GM19324 (cell line): ENCODE results near the gene ZDHHC19.
"Not testable (repeated sequence)": the region's sequence is repeated elsewhere in the genome, so short reads cannot be mapped to it uniquely, and the experiment has no call there.

Experiments
- ATAC-seq: cut with Tn5 transposase; IDR thresholded peaks from one replicate; pipeline ENCODE4 v1.9.1; 2021; ENCODE audit warnings: mild to moderate bottlenecking, moderate library complexity; ENCODE audit not compliant: unreplicated experiment, low FRiP score

The ZDHHC19 gene, protein sequence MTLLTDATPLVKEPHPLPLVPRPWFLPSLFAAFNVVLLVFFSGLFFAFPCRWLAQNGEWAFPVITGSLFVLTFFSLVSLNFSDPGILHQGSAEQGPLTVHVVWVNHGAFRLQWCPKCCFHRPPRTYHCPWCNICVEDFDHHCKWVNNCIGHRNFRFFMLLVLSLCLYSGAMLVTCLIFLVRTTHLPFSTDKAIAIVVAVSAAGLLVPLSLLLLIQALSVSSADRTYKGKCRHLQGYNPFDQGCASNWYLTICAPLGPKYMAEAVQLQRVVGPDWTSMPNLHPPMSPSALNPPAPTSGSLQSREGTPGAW

DNA sequence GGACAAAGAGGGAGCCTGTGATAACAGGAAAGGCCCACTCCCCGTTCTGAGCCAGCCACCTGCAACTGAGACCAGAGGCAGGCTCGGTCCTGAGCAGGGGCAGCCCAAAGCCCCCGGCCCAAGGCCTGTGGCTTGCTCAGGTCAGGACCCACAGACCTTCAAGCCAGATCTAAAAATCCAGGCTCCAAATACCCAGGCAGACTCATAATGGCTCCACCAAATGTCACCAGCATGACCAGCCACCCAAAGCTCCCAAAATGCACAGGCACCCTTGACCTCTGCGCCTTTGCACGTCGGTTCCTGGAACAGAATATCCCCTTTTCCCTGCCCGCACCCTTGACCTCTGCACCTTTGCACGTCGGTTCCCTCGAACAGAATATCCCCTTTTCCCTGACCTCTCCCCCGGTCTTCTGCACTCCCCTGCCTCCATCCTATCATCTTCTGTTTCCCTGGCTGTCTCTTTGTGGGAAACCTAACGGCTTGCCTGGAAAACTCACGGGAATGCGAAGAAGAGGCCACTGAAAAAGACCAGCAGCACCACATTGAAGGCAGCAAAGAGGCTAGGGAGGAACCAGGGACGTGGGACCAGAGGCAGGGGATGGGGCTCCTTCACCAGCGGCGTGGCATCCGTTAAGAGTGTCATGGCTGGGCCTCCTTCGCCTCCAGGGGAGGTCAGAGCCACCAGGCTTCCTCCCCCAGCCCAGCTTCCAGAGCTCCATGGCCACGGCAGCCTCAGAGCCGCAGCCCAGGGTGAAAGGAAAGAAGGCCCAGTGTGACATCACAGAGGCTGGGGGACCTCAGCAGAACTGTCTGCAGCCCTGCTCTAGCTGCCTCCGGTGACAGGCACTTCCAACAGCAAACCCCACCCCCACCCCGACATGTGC is at the start of gene ZDHHC19:
TSS of gene ZDHHC19 (minus strand) at position 728 of the 884 bp plus-strand sequence. CDS start at position 643, 85 bp downstream.
- no peak for ATAC-seq

DNA sequence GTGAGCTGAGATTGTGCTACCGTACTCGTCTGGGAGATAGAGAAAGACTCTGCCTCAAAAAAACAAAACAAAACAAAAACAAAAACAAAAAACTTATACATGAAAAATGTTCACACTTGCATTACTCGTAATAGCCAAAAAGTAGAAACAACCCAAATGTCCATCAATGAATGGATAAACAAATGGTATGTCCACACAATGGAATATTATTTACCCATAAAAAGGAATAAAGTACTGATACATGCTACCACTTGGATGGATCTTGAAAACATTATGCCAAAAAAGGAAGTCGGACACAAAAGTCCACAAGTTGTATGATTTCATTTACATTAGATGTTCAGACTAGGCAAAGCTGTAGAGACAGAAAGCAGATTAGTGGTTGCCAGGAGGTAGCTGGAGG is 49.6 kb upstream of the ZDHHC19 start:
- ATAC-seq = no peak

DNA sequence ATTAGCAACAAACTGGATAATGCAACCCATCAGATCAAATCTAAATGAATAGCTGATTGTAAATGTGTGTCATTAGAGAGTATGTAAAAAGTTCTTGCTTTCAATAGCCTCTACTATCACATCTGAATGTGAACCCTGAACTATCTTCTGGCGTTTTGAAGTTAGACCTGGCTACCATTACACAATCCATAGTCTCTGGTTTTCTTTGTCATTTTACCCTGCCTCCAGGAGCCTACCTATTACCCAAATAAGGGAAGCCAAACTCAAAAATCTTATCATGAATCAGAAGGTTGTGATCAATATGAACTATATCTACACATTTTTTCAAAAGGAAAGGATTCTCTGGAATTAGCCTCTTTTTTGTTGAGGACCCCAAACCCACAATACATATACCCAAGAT is 44.6 kb upstream of the ZDHHC19 start:
- ATAC-seq = no peak

DNA sequence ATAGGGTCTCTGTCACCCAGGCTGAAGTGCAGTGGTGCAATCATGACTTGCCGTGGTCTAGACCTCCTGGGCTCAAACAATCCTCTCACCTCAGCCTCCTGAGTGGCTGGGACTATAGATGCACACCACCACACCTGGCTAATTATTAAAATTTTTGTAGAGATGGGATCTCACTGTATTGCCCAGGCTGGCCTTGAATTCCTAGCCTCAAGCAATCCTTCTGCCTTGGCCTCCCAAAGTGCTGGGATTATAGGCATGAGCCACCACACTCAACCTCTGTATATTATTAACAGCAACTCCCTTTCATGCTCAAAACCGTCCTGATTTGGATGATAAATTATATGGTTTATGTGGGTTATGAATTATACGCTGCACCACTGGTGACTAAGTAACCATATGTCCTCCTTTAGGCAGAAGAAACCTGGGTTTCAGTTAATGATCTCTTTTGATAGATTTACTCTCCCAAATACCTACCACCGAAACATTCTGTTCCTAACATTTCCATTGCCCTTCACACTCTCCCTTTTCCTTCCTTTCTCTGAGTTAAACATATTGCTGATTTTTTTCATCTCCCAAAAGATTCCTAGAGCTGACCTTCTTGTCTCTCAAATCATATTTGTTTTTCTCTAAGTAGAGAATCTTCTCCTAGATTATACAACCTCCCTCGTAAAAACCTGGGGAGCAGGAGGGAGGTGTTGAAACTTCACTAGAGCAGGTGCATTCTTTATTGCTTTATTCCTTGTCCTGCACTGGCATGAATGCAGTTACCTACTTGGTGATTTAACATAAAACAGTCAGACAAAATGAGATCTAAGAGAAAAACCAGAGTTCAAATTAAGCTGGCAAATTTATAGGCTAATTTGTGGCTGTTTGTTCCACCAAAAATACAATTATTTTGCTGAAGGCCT is 43.4 kb upstream of the ZDHHC19 start:
- no peak for ATAC-seq

DNA sequence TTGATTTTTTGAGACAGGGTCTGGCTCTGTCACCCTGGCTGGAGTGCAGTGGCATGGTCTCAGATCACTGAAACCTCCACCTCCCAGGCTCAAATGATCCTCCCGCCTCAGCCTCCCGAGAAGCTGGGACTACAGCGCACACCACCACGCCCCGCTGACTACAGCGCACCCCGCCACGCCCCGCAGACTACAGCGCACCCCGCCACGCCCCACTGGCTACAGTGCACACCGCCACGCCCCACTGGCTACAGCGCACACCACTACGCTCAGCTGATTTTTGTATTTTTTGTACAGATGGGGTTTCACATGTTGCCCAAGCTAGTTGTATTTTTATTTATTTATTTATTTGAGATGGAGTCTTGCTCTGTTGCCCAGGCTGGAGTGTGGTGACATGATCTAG is 40.7 kb upstream of the ZDHHC19 start:
- ATAC-seq = no peak

DNA sequence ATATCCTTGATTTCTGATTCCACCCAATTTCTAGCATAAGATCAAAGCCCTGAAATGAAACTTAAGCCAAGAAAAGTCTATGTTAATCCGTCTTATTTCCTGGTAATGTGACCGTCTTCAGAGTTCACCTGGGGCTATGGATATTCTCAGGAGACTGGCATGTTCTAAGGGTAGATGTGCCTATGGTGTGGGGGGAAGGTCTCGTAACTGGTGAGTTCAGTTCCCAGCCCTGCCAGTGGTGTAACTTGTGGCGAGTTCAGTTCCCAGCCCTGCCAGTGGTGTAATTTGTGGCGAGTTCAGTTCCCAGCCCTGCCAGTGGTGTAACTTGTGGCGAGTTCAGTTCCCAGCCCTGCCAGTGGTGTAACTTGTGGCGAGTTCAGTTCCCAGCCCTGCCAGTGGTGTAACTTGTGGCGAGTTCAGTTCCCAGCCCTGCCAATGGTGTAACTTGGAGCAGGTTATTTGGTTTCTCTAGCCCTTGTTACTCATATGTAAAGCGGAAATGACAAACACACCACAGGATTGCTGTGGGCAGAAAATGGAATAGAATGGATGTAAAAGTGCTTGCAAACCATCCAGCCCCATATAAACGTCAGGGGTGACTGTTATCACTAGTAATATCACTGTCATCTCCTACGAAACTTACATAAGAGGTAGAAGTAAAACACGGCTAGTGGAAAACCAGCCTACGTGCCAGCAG is 35.6 kb upstream of the ZDHHC19 start:
- no peak for ATAC-seq

DNA sequence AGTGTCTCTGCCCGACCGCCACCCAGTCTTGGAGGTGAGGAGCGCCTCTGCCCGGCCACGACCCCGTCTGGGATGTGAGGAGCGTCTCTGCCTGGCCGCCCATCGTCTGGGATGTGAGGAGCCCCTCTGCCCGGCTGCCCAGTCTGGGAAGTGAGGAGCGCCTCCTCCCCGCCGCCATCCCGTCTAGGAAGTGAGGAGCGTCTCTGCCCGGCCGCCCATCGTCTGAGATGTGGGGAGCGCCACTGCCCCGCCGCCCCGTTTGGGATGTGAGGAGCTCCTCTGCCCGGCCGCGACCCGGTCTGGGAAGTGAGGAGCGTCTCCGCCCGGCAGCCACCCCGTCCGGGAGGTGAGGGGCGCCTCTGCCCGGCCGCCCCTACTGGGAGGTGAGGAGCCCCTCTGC is 33.0 kb upstream of the ZDHHC19 start:
- not testable (repeated sequence) for ATAC-seq

DNA sequence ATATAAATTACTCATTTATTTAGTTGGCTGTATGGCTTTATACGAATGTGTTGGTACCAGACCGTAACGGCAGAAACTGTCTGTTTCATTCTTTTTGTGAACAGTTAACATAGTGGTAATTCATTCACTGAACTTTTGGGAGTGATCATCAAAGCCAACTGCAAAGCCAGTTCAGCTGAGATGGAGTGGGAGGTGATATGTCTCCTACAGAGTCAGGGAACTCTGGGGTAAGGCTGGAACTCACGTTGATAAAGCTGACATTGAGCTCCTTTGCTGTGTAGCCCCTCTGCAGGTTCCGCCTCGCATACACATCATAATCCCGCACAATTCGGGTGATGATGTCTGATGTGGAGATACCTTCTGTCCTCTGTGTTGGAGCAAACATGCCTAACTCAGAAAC is 30.5 kb upstream of the ZDHHC19 start:
- no peak for ATAC-seq

DNA sequence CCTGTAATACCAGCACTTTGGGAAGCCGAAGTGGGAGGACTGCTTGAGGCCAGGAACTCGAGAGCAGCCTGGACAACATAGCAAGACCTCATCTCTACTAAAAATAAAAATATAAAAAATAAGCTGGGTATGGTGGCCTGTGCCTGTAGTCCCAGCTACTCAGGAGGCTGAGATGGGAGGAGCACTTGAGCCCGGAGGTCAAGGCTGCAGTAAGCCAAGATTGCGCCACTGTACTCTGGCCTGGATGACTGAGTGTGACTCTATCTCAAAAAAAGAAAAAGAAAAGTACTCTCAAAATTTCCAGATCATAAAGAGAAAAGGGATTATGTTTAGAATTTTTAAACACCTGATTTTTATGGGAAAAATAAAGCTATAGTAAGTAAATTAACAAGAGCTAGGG is 29.2 kb upstream of the ZDHHC19 start:
- no peak for ATAC-seq

DNA sequence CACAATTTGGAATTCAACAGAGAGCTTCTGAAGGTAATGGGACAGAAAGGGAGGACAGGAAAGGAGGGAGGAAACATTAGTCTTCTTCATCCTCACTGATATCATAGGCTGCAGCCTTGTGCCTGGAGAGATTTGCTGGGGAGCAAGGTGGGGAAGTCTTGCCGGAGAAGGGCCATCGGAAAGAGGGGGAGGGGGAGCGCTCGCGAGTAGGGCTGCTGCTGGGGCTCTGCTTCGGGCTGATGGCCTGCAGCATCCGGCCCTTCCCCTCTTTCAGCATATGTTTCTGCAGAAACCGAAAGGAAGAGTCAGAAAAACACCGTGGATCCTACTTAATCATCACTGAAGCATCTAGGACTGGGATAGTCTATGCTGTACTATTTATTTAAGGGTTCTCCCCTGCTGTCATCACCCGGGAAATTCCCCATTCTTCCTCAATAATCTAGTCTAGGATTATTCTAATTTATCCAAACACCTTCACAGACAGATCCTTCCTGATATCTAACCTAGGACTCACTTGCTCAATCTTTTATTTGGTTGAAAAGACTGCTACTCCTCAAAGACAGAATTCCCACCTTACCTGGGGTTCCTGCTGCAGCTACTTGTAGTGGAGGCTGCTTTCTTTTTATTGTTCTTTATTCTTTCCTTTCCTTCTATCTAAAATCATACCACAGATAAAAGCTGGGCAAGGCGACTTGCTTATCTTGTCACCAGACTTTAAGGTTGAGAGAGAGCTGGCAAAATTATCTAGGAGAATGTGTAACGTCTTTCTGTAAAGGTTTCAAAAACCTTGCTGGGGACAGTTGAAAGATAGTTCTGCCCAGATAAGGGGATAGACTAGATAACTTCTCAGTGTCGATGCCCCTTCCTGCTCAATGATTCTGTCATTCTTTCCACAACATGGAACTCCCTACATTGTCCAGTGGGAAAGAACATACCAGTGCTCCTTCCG is 27.7 kb upstream of the ZDHHC19 start:
- ATAC-seq = no peak

DNA sequence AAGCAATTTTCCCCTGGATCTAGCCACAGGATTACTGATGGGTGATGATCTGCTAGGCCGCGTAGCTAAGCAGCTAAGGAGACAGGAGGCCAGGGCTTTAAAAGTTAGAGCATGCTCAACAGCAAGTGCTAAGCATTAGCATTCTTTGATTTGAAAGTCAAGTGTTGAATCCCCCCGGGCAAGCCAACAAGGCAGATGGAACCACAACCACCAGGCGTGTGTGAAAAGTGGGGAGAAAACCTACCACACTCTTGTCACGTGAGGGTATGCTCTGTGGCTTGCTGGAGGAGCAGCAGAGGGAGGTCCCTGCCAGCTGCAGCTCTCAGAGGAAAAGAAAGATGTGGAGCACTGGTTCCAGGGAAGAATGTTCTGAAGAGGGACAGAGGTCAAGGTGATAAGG is 26.0 kb upstream of the ZDHHC19 start:
- ATAC-seq = no peak

DNA sequence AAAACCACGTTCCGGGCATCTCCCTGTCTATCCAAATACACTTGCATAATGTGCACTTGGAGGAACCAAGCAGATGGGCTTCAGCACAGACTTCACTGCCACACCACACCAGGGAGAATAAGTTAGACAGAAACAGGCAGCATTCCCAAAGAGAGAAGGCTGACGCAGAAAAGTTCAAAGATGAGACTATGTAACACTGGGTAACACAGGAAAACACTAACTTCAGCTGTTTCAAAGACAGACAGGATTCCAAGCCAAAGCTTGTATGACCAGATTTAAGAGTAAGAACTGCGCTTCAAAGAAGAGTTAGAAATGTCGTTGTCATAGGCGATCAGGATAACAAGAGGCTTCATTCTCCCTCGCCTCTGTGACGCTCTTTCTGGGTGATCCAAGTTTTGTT is 25.0 kb upstream of the ZDHHC19 start:
- ATAC-seq = no peak

DNA sequence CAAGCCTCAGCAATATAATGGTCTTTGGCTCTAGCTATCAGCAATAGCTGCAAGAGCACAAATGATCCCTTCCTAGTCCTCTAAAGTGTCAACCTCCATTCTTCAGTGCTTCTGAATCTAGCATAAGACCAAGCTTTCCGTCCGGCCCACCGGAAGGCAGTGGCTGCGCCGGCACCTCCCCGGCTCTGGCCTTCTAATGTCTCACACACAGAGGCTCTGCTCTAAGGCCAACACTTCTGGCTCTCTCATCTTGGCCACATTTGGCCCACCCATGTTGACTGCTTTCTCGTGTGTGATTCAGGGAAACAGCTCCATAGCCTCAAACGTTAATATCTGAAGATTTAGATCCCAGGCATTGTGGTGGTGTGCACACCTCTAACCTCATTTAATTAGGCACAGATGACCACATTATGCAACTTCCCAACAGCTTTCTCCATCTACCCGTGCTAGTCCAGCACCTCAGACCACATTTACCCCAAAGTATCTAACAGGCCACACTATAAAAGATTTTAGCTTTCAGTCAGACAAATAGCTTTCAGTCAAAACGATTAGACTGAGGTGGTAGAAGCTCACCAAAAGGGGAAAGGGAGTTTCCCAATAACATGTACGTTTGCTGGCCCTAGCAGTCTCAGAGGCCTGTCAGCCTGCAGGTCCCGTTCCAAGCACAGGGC is 24.4 kb upstream of the ZDHHC19 start:
- ATAC-seq = no peak

DNA sequence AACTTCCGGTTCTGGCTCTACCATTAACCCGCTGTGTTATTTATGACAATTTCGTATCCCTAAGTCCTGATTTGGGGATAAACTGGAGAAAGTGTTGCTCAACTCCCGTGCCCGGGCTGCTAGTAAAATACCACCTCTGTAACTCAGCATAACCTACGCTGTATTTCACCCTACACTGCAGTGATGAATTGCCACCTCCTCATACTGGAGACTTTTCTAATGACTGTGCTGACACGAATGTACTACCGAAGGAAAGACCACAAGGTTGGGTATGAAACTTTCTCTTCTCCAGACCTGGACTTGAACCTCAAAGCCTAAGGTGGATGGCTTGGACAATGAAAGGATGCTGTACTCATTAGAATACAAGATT is 21.7 kb upstream of the ZDHHC19 start:
- no peak for ATAC-seq

DNA sequence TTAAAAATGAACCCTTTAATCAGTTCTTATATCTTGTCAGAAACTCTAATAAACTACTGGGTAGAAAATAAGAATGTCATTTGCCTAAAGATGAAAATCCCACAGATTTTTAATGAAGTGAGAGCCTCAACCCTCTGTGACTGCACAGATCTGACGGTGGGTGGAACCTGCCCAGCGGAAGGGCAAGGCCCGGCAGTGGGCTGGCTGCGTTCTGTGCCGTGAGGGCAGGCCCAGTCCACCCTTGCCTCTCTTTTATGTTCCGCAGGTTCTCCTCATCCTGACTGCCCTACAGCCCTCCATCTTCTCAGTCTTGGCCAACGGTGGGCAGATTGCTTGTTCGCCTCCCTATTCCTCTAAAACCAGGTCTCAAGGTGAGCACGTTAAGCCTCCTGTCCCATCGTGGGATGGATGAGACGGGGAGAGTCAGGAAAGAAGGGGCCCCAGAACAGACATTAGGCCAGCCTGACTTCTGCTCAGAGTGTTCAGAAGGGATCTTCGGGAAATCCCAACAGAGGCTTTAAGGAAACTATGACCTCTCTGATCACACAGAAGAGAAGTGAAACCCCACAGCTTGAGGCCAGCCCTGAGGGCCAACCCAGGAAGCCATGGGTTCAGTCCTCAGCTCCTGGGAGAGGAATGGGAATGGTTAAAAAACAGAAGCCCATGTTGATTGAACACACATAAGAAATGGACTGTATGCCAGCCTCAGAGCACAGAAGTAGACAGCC is 21.1 kb upstream of the ZDHHC19 start:
- ATAC-seq = no peak

DNA sequence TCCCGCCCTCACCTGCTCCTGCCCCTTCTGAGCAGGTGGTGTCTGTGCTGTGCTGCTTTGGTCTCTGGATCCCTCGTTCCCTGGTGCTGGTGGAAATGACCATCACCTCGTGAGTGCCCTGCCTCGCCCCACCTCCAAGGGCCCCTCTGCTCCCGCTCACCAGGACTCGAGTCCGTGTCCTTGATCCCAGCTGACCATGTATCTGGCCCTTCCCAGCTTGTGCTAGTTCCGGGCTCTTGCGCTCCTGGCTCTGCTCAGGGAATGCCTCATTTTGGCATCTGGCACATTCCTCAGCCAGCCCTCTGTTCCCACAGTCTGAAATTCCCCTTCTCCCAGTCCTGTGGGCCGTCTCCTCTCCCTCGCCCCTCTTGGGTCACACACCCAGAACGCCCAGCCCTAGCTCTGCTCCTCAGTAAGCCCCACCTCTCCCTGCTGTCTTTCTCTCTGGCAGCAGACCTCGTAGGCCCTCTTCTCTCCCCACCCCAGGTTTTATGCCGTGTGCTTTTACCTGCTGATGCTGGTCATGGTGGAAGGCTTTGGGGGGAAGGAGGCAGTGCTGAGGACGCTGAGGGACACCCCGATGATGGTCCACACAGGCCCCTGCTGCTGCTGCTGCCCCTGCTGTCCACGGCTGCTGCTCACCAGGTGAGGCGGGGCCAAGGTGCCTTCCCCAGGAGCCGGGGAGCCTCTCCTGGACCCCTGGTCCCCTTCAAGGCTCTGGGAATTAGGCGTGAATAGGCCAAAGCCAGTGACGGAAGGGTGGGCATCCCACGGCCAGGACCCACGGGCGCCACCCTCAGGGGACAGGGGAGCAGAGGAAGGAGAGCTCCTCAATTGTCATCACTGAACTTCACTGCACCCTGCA is 16.7 kb upstream of the ZDHHC19 start:
- ATAC-seq = no peak

DNA sequence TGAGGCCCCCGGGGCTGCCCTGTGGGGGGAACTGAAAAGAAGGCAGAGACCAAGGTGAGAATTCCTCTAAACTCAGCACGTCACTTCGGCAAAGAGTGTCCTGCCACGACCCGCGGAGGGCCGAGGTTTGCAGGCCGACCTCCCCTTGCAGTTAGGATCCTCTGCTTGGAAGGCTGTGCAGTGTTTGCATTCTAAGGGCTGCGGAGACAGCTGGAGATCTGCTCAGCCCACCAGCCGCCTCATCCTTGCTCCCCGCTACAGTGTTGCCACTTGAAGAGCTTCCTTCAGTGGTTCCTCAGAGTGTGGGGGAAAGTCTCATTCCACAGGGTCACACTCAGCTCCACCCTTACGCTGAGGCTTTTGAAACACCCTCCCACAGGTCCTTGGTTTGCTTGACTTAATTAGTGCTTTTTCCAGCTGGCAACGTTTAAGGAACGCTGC is 15.9 kb upstream of the ZDHHC19 start:
- no peak for ATAC-seq
